MM.1S (cell line): ENCODE results near the gene DCAF11.

ENCODE experiments used
- DNase-seq: peaks from one replicate; pipeline ENCODE4 v3.0.0-alpha.2; 2015
- H2AFZ ChIP-seq: fragments of 300-600 bp; sonication (generic); 2 replicates; pipeline ENCODE4 v1.6.0; 2016; ENCODE audit warnings: antibody characterized with exemption, low read length
- H3F3A ChIP-seq: fragments of 300-600 bp; sonication (generic); 2 replicates; pipeline ENCODE4 v1.6.1; 2016; ENCODE audit warnings: mild to moderate bottlenecking, antibody characterized with exemption, low read length, moderate library complexity, mixed read lengths; ENCODE audit not compliant: insufficient read depth
- H3K27ac ChIP-seq: fragments of 300-600 bp; sonication (generic); 2 replicates; pipeline ENCODE4 v1.5.1; 2016; ENCODE audit warnings: mild to moderate bottlenecking, low read length
- H3K27me3 ChIP-seq: fragments of 300-600 bp; sonication (generic); replicated peaks from 2 replicates; pipeline ENCODE4 v1.6.0; 2016; ENCODE audit warnings: low read length; ENCODE audit not compliant: insufficient read depth
- H3K36me3 ChIP-seq: fragments of 300-600 bp; sonication (generic); replicated peaks from 2 replicates; pipeline ENCODE4 v1.6.1; 2016; ENCODE audit warnings: mild to moderate bottlenecking, low read length, mixed read lengths; ENCODE audit not compliant: insufficient read depth
- H3K4me1 ChIP-seq: fragments of 300-600 bp; sonication (generic); 2 replicates; pipeline ENCODE4 v1.6.1; 2016; ENCODE audit warnings: low read length, mixed read lengths
- H3K4me2 ChIP-seq: fragments of 300-600 bp; sonication (generic); 2 replicates; pipeline ENCODE4 v1.6.0; 2016; ENCODE audit warnings: low read depth, low read length
- H3K4me3 ChIP-seq: fragments of 300-600 bp; sonication (generic); 2 replicates; pipeline ENCODE4 v1.5.1; 2016; ENCODE audit warnings: low read length, mixed read lengths
- H3K79me2 ChIP-seq: fragments of 300-600 bp; sonication (generic); 2 replicates; pipeline ENCODE4 v1.6.1; 2016; ENCODE audit warnings: mixed run types, low read length, mixed read lengths
- H3K9ac ChIP-seq: fragments of 300-600 bp; sonication (generic); 2 replicates; pipeline ENCODE4 v1.6.1; 2016; ENCODE audit warnings: low read length, mixed read lengths
- H3K9me2 ChIP-seq: fragments of 300-600 bp; sonication (generic); replicated peaks from 2 replicates; pipeline ENCODE4 v1.6.1; 2016; ENCODE audit warnings: mild to moderate bottlenecking, low read length, mixed read lengths; ENCODE audit not compliant: insufficient read depth
- H3K9me3 ChIP-seq: fragments of 300-600 bp; sonication (generic); replicated peaks from 2 replicates; pipeline ENCODE4 v1.6.1; 2016; ENCODE audit warnings: mild to moderate bottlenecking, low read length, mixed read lengths; ENCODE audit not compliant: insufficient read depth
- H4K20me1 ChIP-seq: fragments of 300-600 bp; sonication (generic); 2 replicates; pipeline ENCODE4 v1.6.1; 2016; ENCODE audit warnings: mild to moderate bottlenecking, low read length, moderate library complexity, mixed read lengths; ENCODE audit not compliant: insufficient read depth
- CTCF ChIP-seq: fragments of 300-600 bp; sonication (generic); IDR thresholded peaks from 2 replicates; pipeline ENCODE4 v1.5.1; 2016; ENCODE audit warnings: antibody characterized with exemption, low read length, mixed read lengths
- EZH2 ChIP-seq: fragments of 300-600 bp; sonication (generic); optimal IDR thresholded peaks from 2 replicates; pipeline ENCODE3; 2017; ENCODE audit warnings: low read depth, mild to moderate bottlenecking, antibody characterized with exemption, low read length, mixed read lengths
- EZH2phosphoT487 ChIP-seq: fragments of 300-600 bp; sonication (generic); IDR thresholded peaks from 2 replicates; pipeline ENCODE4 v1.6.1; 2018; ENCODE audit warnings: antibody characterized with exemption, low read length

Gene DCAF11

DNA sequence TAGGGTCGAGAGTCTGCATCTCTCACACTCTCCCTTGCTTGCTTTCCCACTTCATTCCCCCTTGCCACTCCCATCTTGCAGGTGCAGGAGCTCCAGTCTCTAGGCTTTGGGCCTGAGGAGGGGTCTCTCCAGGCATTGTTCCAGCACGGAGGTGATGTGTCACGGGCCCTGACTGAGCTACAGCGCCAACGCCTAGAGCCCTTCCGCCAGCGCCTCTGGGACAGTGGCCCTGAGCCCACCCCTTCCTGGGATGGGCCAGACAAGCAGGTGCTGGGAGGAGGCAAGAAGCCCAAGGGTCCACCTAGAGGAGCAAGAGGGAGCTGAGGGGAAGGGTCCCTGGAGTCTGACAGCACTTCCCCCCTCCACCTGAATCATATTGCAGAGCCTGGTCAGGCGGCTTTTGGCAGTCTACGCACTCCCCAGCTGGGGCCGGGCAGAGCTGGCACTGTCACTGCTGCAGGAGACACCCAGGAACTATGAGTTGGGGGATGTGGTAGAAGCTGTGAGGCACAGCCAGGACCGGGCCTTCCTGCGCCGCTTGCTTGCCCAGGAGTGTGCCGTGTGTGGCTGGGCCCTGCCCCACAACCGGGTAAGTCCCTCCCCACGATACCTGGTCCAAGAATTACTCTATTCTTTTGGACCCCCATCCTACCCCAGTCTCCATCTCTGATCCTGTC, 37.0 kb downstream of the DCAF11 start:
- Histone ChIP-seq H3K9me3 (no peaks in the 10 kb centered on the region), H3K27ac (no peak overlapping the region), H2AFZ (no peak overlapping the region), H3K9me2 (no peaks in the 10 kb centered on the region), H3K4me1 (peaks cover 7% of the 10 kb centered on the region), H3K9ac (no peak overlapping the region), H3K4me2 (no peak overlapping the region), H3K4me3 (no peak overlapping the region), H3K27me3 (no peaks in the 10 kb centered on the region), H3K79me2 (peaks cover 20% of the 10 kb centered on the region), H3F3A (peaks cover 5% of the 10 kb centered on the region; the same call in 1 of the 2 replicates), H4K20me1 (no peaks in the 10 kb centered on the region), H3K36me3 (no peaks in the 10 kb centered on the region)
- no peak for DNase-seq
- no peak for TF ChIP-seq CTCF
- no peak for TF ChIP-seq EZH2
- no peak for TF ChIP-seq EZH2phosphoT487

DNA sequence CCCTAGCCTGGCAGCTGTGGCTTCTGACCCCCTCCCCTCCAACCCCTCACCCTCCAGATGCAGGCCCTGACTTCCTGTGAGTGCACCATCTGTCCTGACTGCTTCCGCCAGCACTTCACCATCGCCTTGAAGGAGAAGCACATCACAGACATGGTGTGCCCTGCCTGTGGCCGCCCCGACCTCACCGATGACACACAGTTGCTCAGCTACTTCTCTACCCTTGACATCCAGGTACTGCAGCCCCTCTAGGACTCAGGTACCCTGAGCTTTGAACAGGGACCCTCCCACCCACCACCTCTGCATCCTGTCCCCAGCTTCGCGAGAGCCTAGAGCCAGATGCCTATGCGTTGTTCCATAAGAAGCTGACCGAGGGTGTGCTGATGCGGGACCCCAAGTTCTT, 40.5 kb downstream of the DCAF11 start:
- Histone ChIP-seq H3K9ac (no peak overlapping the region), H3K9me3 (no peaks in the 10 kb centered on the region), H3K4me2 (no peak overlapping the region), H2AFZ (no peak overlapping the region), H3K27me3 (no peaks in the 10 kb centered on the region), H3K27ac (no peak overlapping the region), H3F3A (no peaks in the 10 kb centered on the region), H3K4me1 (no peaks in the 10 kb centered on the region), H3K4me3 (no peak overlapping the region), H3K79me2 (no peaks in the 10 kb centered on the region), H4K20me1 (no peaks in the 10 kb centered on the region), H3K9me2 (no peaks in the 10 kb centered on the region), H3K36me3 (no peaks in the 10 kb centered on the region)
- TF ChIP-seq EZH2 (no peak), EZH2phosphoT487 (no peak), CTCF (no peak)
- DNase-seq = no peak

- Histone ChIP-seq H3F3A (no peaks in the 10 kb centered on the region), H3K4me3 (no peak overlapping the region), H3K79me2 (peaks cover 7% of the 10 kb centered on the region), H3K27me3 (no peaks in the 10 kb centered on the region), H2AFZ (no peak overlapping the region), H3K9me3 (no peaks in the 10 kb centered on the region), H3K4me2 (no peak overlapping the region), H3K9ac (no peak overlapping the region), H4K20me1 (no peaks in the 10 kb centered on the region), H3K27ac (no peak overlapping the region), H3K9me2 (no peaks in the 10 kb centered on the region), H3K4me1 (no peaks in the 10 kb centered on the region), H3K36me3 (no peaks in the 10 kb centered on the region)
- DNase-seq = no peak
- TF ChIP-seq CTCF (no peak), EZH2 (no peak), EZH2phosphoT487 (no peak)
Measured at GRCh38 chr14:24156840-24157239, 42.3 kb downstream of the DCAF11 start.
